Neural progenitor cell (in vitro differentiated cells): ENCODE data around the gene SHH. TPM values are rescaled to one million over a fixed set of nuclear protein-coding genes. Genes with fewer than 3 reads are reported as not detected.
A peak's percentile ranks its signal among the peaks of the same experiment; 100 is the strongest.

ENCODE experiments used
- DNase-seq: peaks from one replicate; pipeline ENCODE4 v3.0.0-alpha.2; 2016; ENCODE audit warnings: low spot score
- H2AFZ ChIP-seq: fragments of 200-600 bp; sonication (generic); replicated peaks from 2 replicates; pipeline ENCODE4 v1.6.1; 2016; ENCODE audit warnings: antibody characterized with exemption
- H3F3A ChIP-seq: fragments of 200-600 bp; sonication (generic); 2 replicates; pipeline ENCODE4 v1.6.1; 2016; ENCODE audit warnings: antibody characterized with exemption, low read depth
- H3K27ac ChIP-seq: fragments of 200-600 bp; sonication (generic); 2 replicates; pipeline ENCODE4 v1.5.1; 2016; ENCODE audit warnings: mild to moderate bottlenecking
- H3K27me3 ChIP-seq: fragments of 200-600 bp; sonication (generic); 2 replicates; pipeline ENCODE4 v1.6.1; 2016; ENCODE audit warnings: mild to moderate bottlenecking, moderate library complexity
- H3K36me3 ChIP-seq: fragments of 200-600 bp; sonication (generic); 2 replicates; pipeline ENCODE4 v1.5.1; 2016
- H3K4me1 ChIP-seq: fragments of 200-600 bp; sonication (generic); 2 replicates; pipeline ENCODE4 v1.6.1; 2016; ENCODE audit warnings: mixed run types
- H3K4me2 ChIP-seq: fragments of 200-600 bp; sonication (generic); 2 replicates; pipeline ENCODE4 v1.6.1; 2016
- H3K4me3 ChIP-seq: fragments of 200-600 bp; sonication (generic); 2 replicates; pipeline ENCODE4 v1.5.1; 2016
- H3K79me2 ChIP-seq: fragments of 200-600 bp; sonication (generic); 2 replicates; pipeline ENCODE4 v1.6.1; 2016; ENCODE audit warnings: low read depth
- H3K9ac ChIP-seq: fragments of 200-600 bp; sonication (generic); 2 replicates; pipeline ENCODE4 v1.6.1; 2016
- H3K9me3 ChIP-seq: fragments of 200-600 bp; sonication (generic); 2 replicates; pipeline ENCODE4 v1.5.1; 2016; ENCODE audit warnings: low read depth
- H4K20me1 ChIP-seq: fragments of 200-600 bp; sonication (generic); 2 replicates; pipeline ENCODE4 v1.6.1; 2016; ENCODE audit warnings: low read depth
- H3K27ac Mint-ChIP-seq: 3 replicates; pipeline ENCODE4 v1.8.0; 2021; ENCODE audit warnings: mixed read lengths
- H3K27me3 Mint-ChIP-seq: 2 replicates; pipeline ENCODE4 v1.8.0; 2022; ENCODE audit warnings: low read depth, mild to moderate bottlenecking, inconsistent platforms, moderate library complexity, mixed read lengths; ENCODE audit not compliant: insufficient read depth
- H3K36me3 Mint-ChIP-seq: 3 replicates; pipeline ENCODE4 v1.8.0; 2021; ENCODE audit warnings: mixed read lengths
- H3K4me1 Mint-ChIP-seq: 3 replicates; pipeline ENCODE4 v1.8.0; 2021; ENCODE audit warnings: mixed read lengths
- H3K4me3 Mint-ChIP-seq: 3 replicates; pipeline ENCODE4 v1.8.0; 2021; ENCODE audit warnings: mild to moderate bottlenecking, moderate library complexity, mixed read lengths
- H3K9me3 Mint-ChIP-seq: 3 replicates; pipeline ENCODE4 v1.8.0; 2020; ENCODE audit warnings: mixed read lengths
- CTCF ChIP-seq: fragments of 200-600 bp; sonication (generic); IDR thresholded peaks from 2 replicates; pipeline ENCODE4 v1.5.1; 2017; ENCODE audit warnings: antibody characterized with exemption, mild to moderate bottlenecking
- EZH2 ChIP-seq: fragments of 200-600 bp; sonication (generic); IDR thresholded peaks from 2 replicates; pipeline ENCODE4 v1.6.1; 2017; ENCODE audit warnings: antibody characterized with exemption, mild to moderate bottlenecking, moderate library complexity
- EZH2phosphoT487 ChIP-seq: fragments of 200-600 bp; sonication (generic); IDR thresholded peaks from 2 replicates; pipeline ENCODE4 v1.6.1; 2017; ENCODE audit warnings: antibody characterized with exemption
- total RNA-seq: library from RNA; depleted of rRNA; stranded (reverse); fragments of >200 nt; gene quantifications from 2 replicates; pipeline ENCODE4 v1.2.3, GENCODE V29; 2015; ENCODE audit warnings: low replicate concordance

SHH gene
- total RNA-seq, 1 donor from 2014 or later, result not detected

GRCh38 chr7:155759740-155760430, 52.4 kb downstream of the SHH start:
- no peak for DNase-seq
- H3K9me3 Mint-ChIP-seq, result peaks cover 32% of the 10 kb centered on the region

GRCh38 chr7:155758348-155758747, 53.9 kb downstream of the SHH start:
- Histone ChIP-seq H3K4me2 (no peak overlapping the region), H3K79me2 (peaks cover 97% of the 10 kb centered on the region), H3K4me3 (no peak overlapping the region), H4K20me1 (peaks cover 47% of the 10 kb centered on the region), H3F3A (no peaks in the 10 kb centered on the region), H3K36me3 (no peaks in the 10 kb centered on the region), H3K27me3 (no peaks in the 10 kb centered on the region), H2AFZ (no peak overlapping the region), H3K9ac (no peak overlapping the region), H3K4me1 (peaks cover 26% of the 10 kb centered on the region), H3K27ac (no peak overlapping the region), H3K9me3 (no peaks in the 10 kb centered on the region)
- no peak overlapping the region for H3K4me3 Mint-ChIP-seq
- peaks cover 32% of the 10 kb centered on the region for H3K9me3 Mint-ChIP-seq
- TF ChIP-seq CTCF (no peak), EZH2phosphoT487 (no peak), EZH2 (no peak)
- no peak overlapping the region for H3K27ac Mint-ChIP-seq
- DNase-seq, result peak; percentile 58
- peaks cover 15% of the 10 kb centered on the region for H3K4me1 Mint-ChIP-seq
- H3K36me3 Mint-ChIP-seq, result peaks cover 67% of the 10 kb centered on the region
- peaks cover 3% of the 10 kb centered on the region for H3K27me3 Mint-ChIP-seq

More at GRCh38 chr7:155759740-155760430, 52.4 kb downstream of the SHH start:
- Histone ChIP-seq H3K79me2 (peaks cover 85% of the 10 kb centered on the region), H3K9ac (no peak overlapping the region), H3K4me1 (peaks cover 13% of the 10 kb centered on the region), H3K27me3 (no peaks in the 10 kb centered on the region), H3K9me3 (no peaks in the 10 kb centered on the region), H2AFZ (no peak overlapping the region), H3K36me3 (no peaks in the 10 kb centered on the region), H3F3A (no peaks in the 10 kb centered on the region), H4K20me1 (peaks cover 42% of the 10 kb centered on the region), H3K4me2 (no peak overlapping the region), H3K4me3 (no peak overlapping the region), H3K27ac (no peak overlapping the region)
- H3K27ac Mint-ChIP-seq, result no peak overlapping the region
- peaks cover 63% of the 10 kb centered on the region for H3K36me3 Mint-ChIP-seq
- H3K4me3 Mint-ChIP-seq, result peak overlapping the region; percentile 48
- TF ChIP-seq EZH2phosphoT487 (no peak), CTCF (no peak), EZH2 (no peak)
- peaks cover 3% of the 10 kb centered on the region for H3K27me3 Mint-ChIP-seq
- H3K4me1 Mint-ChIP-seq, result peaks cover 18% of the 10 kb centered on the region

- Histone ChIP-seq H3F3A (no peaks in the 10 kb centered on the region), H3K36me3 (no peaks in the 10 kb centered on the region), H2AFZ (no peak overlapping the region), H3K4me1 (peaks cover 22% of the 10 kb centered on the region), H3K4me2 (no peak overlapping the region), H3K79me2 (peaks cover 95% of the 10 kb centered on the region), H3K9me3 (no peaks in the 10 kb centered on the region), H3K27ac (no peak overlapping the region), H3K4me3 (no peak overlapping the region), H3K27me3 (no peaks in the 10 kb centered on the region), H4K20me1 (peaks cover 46% of the 10 kb centered on the region), H3K9ac (no peak overlapping the region)
- peaks cover 30% of the 10 kb centered on the region for H3K9me3 Mint-ChIP-seq
- peaks cover 2% of the 10 kb centered on the region for H3K27me3 Mint-ChIP-seq
- no peak overlapping the region for H3K4me3 Mint-ChIP-seq
- TF ChIP-seq EZH2 (no peak), EZH2phosphoT487 (no peak), CTCF (no peak)
- H3K4me1 Mint-ChIP-seq, result peaks cover 4% of the 10 kb centered on the region
- H3K36me3 Mint-ChIP-seq, result peaks cover 58% of the 10 kb centered on the region
- no peak for DNase-seq
- no peak overlapping the region for H3K27ac Mint-ChIP-seq
Observed at GRCh38 chr7:155756322-155756721, 55.9 kb downstream of the SHH start.
